Caki2 (cell line): Measurements from ENCODE around the gene PCDHGA1. TPM values are rescaled to one million over a fixed set of nuclear protein-coding genes. Genes with fewer than 3 reads are reported as not detected.

Source experiments
- DNase-seq: peaks from one replicate; pipeline ENCODE4 v3.0.0-alpha.2; 2015; ENCODE audit warnings: low read depth
- in situ Hi-C: cut with HindIII; loops from 2 replicates; pipeline ENCODE4 v1.10.0; 2016; ENCODE audit warnings: low sequenced_read_pairs, low pct_unique_long_range_greater_than_20kb, mixed read lengths
- total RNA-seq: library from RNA; depleted of rRNA; stranded (reverse); fragments of >200 nt; shearing (Covaris generic); gene quantifications from 2 replicates; pipeline ENCODE4 v1.2.3, GENCODE V29; 2014; ENCODE audit warnings: low replicate concordance

PCDHGA1 gene
- total RNA-seq, 1 experiment from 2014 or later = 0.07 TPM

DNA sequence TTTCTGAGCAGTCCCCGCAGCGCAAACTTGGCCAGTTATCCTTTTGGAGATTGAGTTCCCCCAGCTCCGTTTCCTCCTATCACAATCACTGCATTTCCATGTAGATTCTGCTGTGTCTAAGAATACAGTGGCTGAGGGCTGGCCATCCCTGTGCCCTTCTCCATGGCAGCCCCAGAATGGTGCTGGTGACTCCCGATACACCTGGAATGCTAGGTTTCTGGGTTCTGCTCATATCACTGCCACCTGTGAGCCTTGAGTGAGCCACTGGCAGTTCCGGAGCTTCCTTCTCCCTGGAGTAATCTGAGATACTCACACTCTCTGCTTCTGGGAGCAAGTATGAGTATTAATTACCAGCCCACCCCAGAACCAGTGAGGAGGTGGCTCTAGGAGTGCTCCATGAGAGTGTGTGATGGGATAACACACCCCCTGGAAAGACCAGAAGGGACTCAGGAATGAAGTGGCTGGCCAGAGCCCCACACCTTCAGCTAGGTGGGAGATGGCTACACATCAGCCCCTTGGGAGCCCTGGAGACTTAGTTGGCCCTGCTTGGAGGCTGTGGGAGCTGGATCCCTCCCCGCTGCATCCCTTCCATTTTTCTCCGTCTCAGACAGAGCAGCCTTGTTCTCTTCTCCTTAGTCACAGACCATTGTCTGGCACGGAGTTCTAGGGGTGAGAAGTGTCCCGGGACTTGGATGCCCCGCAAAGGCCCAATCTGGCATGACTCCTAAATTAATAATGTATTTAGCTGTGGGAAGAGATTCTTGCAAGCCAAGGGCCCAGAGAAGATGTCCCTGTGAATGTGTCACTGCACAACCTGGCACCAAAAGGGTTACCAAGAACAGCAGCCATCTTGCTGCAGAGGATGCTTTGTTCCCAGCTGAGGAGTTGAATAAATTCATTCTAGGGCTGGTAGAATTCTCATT is 163.4 kb downstream of the PCDHGA1 start:
- no peak for DNase-seq

GRCh38 chr5:141494761-141495452 is 164.6 kb downstream of the PCDHGA1 start:
- in situ Hi-C loops = no loop called here
- DNase-seq = no peak

More for the DNA sequence above, 163.4 kb downstream of the PCDHGA1 start:
- in situ Hi-C loops = no loop called here

GRCh38 chr5:141495453-141495811 is 165.1 kb downstream of the PCDHGA1 start:
- in situ Hi-C loops = no loop called here
- DNase-seq = no peak

GRCh38 chr5:141496038-141496437 is 165.7 kb downstream of the PCDHGA1 start:
- no peak for DNase-seq
- in situ Hi-C loops = no loop called here

- DNase-seq = no peak
- in situ Hi-C loops = no loop called here
Observed at GRCh38 chr5:141501761-141502160, 171.4 kb downstream of the PCDHGA1 start.

GRCh38 chr5:141503681-141504080 is 173.4 kb downstream of the PCDHGA1 start:
- in situ Hi-C loops = no loop called here
- no peak for DNase-seq

GRCh38 chr5:141504216-141504615 is 173.9 kb downstream of the PCDHGA1 start:
- in situ Hi-C loops = no loop called here
- DNase-seq = no peak

GRCh38 chr5:141506381-141507155 is 176.3 kb downstream of the PCDHGA1 start:
- in situ Hi-C loops = no loop called here

GRCh38 chr5:141507387-141508091 is 177.2 kb downstream of the PCDHGA1 start:
- in situ Hi-C loops = no loop called here
- DNase-seq = no peak

More at GRCh38 chr5:141506381-141507155, 176.3 kb downstream of the PCDHGA1 start:
- DNase-seq = no peak

DNA sequence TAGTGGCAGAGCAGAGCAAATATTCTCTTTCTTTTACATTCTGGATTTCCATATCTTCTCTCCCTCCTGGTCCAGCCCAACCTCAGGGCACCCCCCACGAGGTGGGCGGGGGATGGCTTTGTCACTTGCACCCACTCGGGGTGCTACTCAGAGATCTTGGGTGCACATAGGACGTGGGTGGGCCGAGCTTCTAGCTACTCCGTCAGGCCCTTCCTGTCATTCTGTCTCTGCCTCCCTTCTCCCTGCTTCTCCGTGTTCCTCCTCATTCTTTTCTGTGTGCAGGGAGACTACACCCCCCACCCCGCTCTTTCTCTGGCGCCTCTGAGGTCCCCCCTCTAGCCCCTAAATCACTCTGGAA is 178.1 kb downstream of the PCDHGA1 start:
- DNase-seq = no peak
- in situ Hi-C loops = no loop called here

DNA sequence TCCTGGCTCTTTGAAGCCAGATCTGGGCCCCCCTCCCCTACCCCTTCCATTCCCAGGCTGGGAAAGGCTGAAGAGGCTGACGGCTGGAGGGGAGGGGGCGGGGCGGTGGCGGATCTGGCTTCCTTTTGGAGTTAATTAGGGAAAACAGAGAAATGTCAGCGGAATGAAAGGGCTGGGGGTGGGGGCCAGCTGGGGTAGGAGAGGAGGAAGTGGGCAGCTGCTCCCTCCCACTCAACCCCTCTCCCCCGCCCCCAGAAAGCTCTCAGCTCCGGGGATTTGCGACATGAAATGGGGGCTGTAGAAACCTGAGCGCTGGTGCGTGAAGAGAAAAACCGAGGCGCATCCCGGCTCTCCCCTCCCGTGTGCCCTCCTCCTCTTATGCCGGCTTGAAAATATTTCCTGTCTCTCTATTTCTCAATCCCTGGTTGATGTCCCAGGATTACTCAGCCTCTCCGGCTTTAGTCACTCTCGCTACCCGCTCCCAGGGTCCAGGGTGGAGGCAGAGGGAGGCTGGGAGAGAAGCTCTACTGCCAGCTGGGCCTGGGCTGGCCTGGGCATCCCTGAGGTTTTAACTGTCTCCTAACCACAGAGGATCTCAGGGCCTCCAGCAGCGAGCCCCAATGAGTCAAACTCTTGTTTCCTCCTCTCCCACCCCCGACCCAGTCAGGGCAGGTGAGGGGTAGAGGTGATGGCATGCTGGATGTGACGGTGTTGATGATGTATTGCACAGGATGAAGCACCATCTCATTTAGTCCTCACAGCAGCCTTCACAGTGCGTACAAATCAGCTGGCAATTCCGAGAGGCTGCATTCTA is 178.7 kb downstream of the PCDHGA1 start:
- peak; percentile 35 for DNase-seq
- in situ Hi-C loops = no loop called here

- in situ Hi-C loops = no loop called here
- DNase-seq = no peak
Observed at GRCh38 chr5:141510160-141510559, 179.8 kb downstream of the PCDHGA1 start.

- in situ Hi-C loops = no loop called here
Observed at GRCh38 chr5:141510850-141511601, 180.7 kb downstream of the PCDHGA1 start.

GRCh38 chr5:141511771-141512325 is 181.5 kb downstream of the PCDHGA1 start:
- in situ Hi-C loops = no loop called here
- no peak for DNase-seq

More at GRCh38 chr5:141510850-141511601, 180.7 kb downstream of the PCDHGA1 start:
- DNase-seq = no peak

GRCh38 chr5:141512390-141512910 is 182.1 kb downstream of the PCDHGA1 start:
- peak; percentile 59 for DNase-seq
- in situ Hi-C loops = no loop called here

GRCh38 chr5:141512911-141513626 is 182.8 kb downstream of the PCDHGA1 start:
- DNase-seq = peak; percentile 48
- in situ Hi-C loops = no loop called here
